ENCODE measurements around the gene FAM98A.

DNA sequence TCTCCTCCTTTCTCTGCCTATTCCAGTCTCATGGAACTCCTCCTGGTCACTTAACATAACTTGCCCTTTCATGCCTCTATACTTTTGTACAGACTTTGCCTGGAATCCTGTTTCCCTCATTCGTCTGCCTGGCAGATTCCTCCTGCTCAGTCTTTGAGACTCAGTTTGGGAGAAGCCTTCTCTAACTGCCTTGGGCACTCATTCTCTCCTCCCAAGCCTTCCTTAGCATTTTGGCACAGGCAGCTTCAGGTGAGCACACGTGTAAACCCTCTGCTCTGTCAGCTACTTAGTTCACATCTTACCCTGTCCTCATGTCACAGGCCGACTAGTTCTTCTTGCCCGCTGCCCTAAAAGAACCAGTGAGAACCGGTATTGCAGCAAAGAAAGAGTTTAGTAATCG is 6.0 kb upstream of the FAM98A start:
- TF ChIP-seq, protein P1, sequence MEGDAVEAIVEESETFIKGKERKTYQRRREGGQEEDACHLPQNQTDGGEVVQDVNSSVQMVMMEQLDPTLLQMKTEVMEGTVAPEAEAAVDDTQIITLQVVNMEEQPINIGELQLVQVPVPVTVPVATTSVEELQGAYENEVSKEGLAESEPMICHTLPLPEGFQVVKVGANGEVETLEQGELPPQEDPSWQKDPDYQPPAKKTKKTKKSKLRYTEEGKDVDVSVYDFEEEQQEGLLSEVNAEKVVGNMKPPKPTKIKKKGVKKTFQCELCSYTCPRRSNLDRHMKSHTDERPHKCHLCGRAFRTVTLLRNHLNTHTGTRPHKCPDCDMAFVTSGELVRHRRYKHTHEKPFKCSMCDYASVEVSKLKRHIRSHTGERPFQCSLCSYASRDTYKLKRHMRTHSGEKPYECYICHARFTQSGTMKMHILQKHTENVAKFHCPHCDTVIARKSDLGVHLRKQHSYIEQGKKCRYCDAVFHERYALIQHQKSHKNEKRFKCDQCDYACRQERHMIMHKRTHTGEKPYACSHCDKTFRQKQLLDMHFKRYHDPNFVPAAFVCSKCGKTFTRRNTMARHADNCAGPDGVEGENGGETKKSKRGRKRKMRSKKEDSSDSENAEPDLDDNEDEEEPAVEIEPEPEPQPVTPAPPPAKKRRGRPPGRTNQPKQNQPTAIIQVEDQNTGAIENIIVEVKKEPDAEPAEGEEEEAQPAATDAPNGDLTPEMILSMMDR (IDR thresholded peaks at IDR 0.05; ENCODE audit: insufficient read depth, low read depth, low read length), result no peak
- TF ChIP-seq EZH2 (IDR thresholded peaks at IDR 0.05; ENCODE audit: insufficient read depth, low read length), result no peak
